ENCODE data around the gene GABRD.

GABRD gene

GRCh38 chr1:2028870-2029560, 9.9 kb downstream of the GABRD start:
- DNase-seq (ENCODE audit: low spot score): no peak
- in situ Hi-C loops (cut with MboI; ENCODE audit: low sequenced_read_pairs, unreplicated experiment): no loop called here
- no peak for TF ChIP-seq CTCF (IDR thresholded peaks at IDR 0.05; ENCODE audit: borderline replicate concordance, control extremely low read depth, extremely low read depth, insufficient read depth, missing control alignments)

GRCh38 chr1:2029561-2029960, 10.4 kb downstream of the GABRD start:
- no peak for DNase-seq (ENCODE audit: low spot score)
- in situ Hi-C loops (cut with MboI; ENCODE audit: low sequenced_read_pairs, unreplicated experiment): no loop called here
- TF ChIP-seq CTCF (IDR thresholded peaks at IDR 0.05; ENCODE audit: borderline replicate concordance, control extremely low read depth, extremely low read depth, insufficient read depth, missing control alignments): no peak

- in situ Hi-C loops (cut with MboI; ENCODE audit: low sequenced_read_pairs, unreplicated experiment): no loop called here
- no peak for DNase-seq (ENCODE audit: low spot score)
- no peak for TF ChIP-seq CTCF (IDR thresholded peaks at IDR 0.05; ENCODE audit: borderline replicate concordance, control extremely low read depth, extremely low read depth, insufficient read depth, missing control alignments)
Measured at GRCh38 chr1:2030076-2030871, 11.1 kb downstream of the GABRD start.

- TF ChIP-seq CTCF (IDR thresholded peaks at IDR 0.05; ENCODE audit: borderline replicate concordance, control extremely low read depth, extremely low read depth, insufficient read depth, missing control alignments): no peak
- DNase-seq (ENCODE audit: low spot score): no peak
- in situ Hi-C loops (cut with MboI; ENCODE audit: low sequenced_read_pairs, unreplicated experiment): no loop called here
Measured at GRCh38 chr1:2031546-2032540, 12.7 kb downstream of the GABRD start.

GRCh38 chr1:2032737-2033136, 13.6 kb downstream of the GABRD start:
- in situ Hi-C loops (cut with MboI; ENCODE audit: low sequenced_read_pairs, unreplicated experiment): no loop called here
- DNase-seq (ENCODE audit: low spot score): no peak
- no peak for TF ChIP-seq CTCF (IDR thresholded peaks at IDR 0.05; ENCODE audit: borderline replicate concordance, control extremely low read depth, extremely low read depth, insufficient read depth, missing control alignments)

GRCh38 chr1:2033165-2033564, 14.0 kb downstream of the GABRD start:
- TF ChIP-seq CTCF (IDR thresholded peaks at IDR 0.05; ENCODE audit: borderline replicate concordance, control extremely low read depth, extremely low read depth, insufficient read depth, missing control alignments): no peak
- no peak for DNase-seq (ENCODE audit: low spot score)
- in situ Hi-C loops (cut with MboI; ENCODE audit: low sequenced_read_pairs, unreplicated experiment): no loop called here
